Epithelial cell of proximal tubule (primary cell): ENCODE results near the gene SAA4. TPM values are rescaled to one million over a fixed set of nuclear protein-coding genes. Genes with fewer than 3 reads are reported as not detected.
A peak's percentile ranks its signal among the peaks of the same experiment; 100 is the strongest.
"Not testable (repeated sequence)": the region's sequence is repeated elsewhere in the genome, so short reads cannot be mapped to it uniquely, and the experiment has no call there.

Source experiments
- DNase-seq: peaks from one replicate; pipeline ENCODE4 v3.0.0-alpha.2; 2011; ENCODE audit warnings: low read depth
- H3K4me3 ChIP-seq: 2 replicates; pipeline ENCODE4 v1.5.1; 2011; ENCODE audit warnings: low read depth, mild to moderate bottlenecking, low read length
- CTCF ChIP-seq: conservative IDR thresholded peaks from 2 replicates; pipeline ENCODE4 v1.5.1; 2012; ENCODE audit warnings: low read depth, mild to moderate bottlenecking, low read length
- total RNA-seq: library from RNA; depleted of rRNA; stranded (reverse); fragments of >200 nt; gene quantifications from 2 replicates; pipeline ENCODE4 v1.2.3, GENCODE V29; 2015

Gene SAA4
- total RNA-seq, 1 donor from 2014 or later: 2.8 TPM

GRCh38 chr11:18261721-18262120 lies 25.1 kb upstream of the SAA4 start:
- TF ChIP-seq CTCF: no peak

GRCh38 chr11:18259259-18259658 lies 22.7 kb upstream of the SAA4 start:
- TF ChIP-seq CTCF: no peak
- no peak for DNase-seq
- H3K4me3 ChIP-seq: no peak overlapping the region

More at GRCh38 chr11:18261721-18262120, 25.1 kb upstream of the SAA4 start:
- DNase-seq: no peak
- no peak overlapping the region for H3K4me3 ChIP-seq

GRCh38 chr11:18254781-18255361 lies 18.3 kb upstream of the SAA4 start:
- TF ChIP-seq CTCF: no peak
- H3K4me3 ChIP-seq: no peak overlapping the region
- no peak for DNase-seq

- no peak for TF ChIP-seq CTCF
- DNase-seq: no peak
- no peak overlapping the region for H3K4me3 ChIP-seq
Measured at GRCh38 chr11:18253778-18254338, 17.3 kb upstream of the SAA4 start.

- no peak overlapping the region for H3K4me3 ChIP-seq
- TF ChIP-seq CTCF: peak; percentile 26
- DNase-seq: no peak
Measured at GRCh38 chr11:18253233-18253632, 16.6 kb upstream of the SAA4 start.

- TF ChIP-seq CTCF: no peak
- no peak within 1 kb of the TSS for H3K4me3 ChIP-seq
- DNase-seq: peak; percentile 47
Measured at GRCh38 chr11:18248561-18248960, 12.0 kb upstream of the SAA4 start, which contains the start of gene SAA2. TSS of gene SAA2 (minus strand) at chr11:18248668. CDS start at chr11:18248011, 657 bp downstream.

GRCh38 chr11:18247191-18247581 lies 10.6 kb upstream of the SAA4 start:
- DNase-seq: not testable (repeated sequence)

GRCh38 chr11:18246379-18247190 lies 10.0 kb upstream of the SAA4 start:
- not testable (repeated sequence) for DNase-seq, H3K4me3 ChIP-seq

More at GRCh38 chr11:18247191-18247581, 10.6 kb upstream of the SAA4 start:
- H3K4me3 ChIP-seq: not testable (repeated sequence)
